OCI-LY1 (cell line): Measurements from ENCODE around the gene SALL2.
A peak's percentile ranks its signal among the peaks of the same experiment; 100 is the strongest.

Experiments used
- H2AFZ ChIP-seq: fragments of 200-600 bp; sonication (generic), shearing (Covaris generic); 2 replicates; pipeline ENCODE4 v1.6.0; 2014; ENCODE audit warnings: antibody characterized with exemption, mild to moderate bottlenecking, low read length
- H3F3A ChIP-seq: fragments of 200-600 bp; sonication (generic), shearing (Covaris generic); 2 replicates; pipeline ENCODE4 v1.6.0; 2014; ENCODE audit warnings: mild to moderate bottlenecking, antibody characterized with exemption, low read length, moderate library complexity; ENCODE audit not compliant: insufficient read depth
- H3K27ac ChIP-seq: fragments of 200-600 bp; sonication (generic); 2 replicates; pipeline ENCODE4 v1.5.1; 2014; ENCODE audit warnings: low read length, mixed run types, mild to moderate bottlenecking, low read depth; ENCODE audit not compliant: poor library complexity, severe bottlenecking
- H3K27me3 ChIP-seq: fragments of 200-600 bp; sonication (generic); 2 replicates; pipeline ENCODE4 v1.6.0; 2014; ENCODE audit warnings: antibody characterized with exemption, mild to moderate bottlenecking, low read length, moderate library complexity; ENCODE audit not compliant: insufficient read depth
- H3K36me3 ChIP-seq: fragments of 200-600 bp; sonication (generic); 2 replicates; pipeline ENCODE4 v1.6.1; 2014; ENCODE audit warnings: mild to moderate bottlenecking, antibody characterized with exemption, low read length, moderate library complexity, mixed read lengths; ENCODE audit not compliant: insufficient read depth
- H3K4me1 ChIP-seq: fragments of 200-600 bp; sonication (generic); 2 replicates; pipeline ENCODE4 v1.5.1; 2014; ENCODE audit warnings: mild to moderate bottlenecking, low read length, moderate library complexity; ENCODE audit not compliant: insufficient read depth, severe bottlenecking
- H3K4me2 ChIP-seq: fragments of 200-600 bp; sonication (generic), shearing (Covaris generic); 2 replicates; pipeline ENCODE4 v1.6.1; 2014; ENCODE audit warnings: low read length
- H3K4me3 ChIP-seq: fragments of 200-600 bp; sonication (generic); 2 replicates; pipeline ENCODE4 v1.5.1; 2014; ENCODE audit warnings: low read length, low read depth, mild to moderate bottlenecking, mixed read lengths; ENCODE audit not compliant: poor library complexity, severe bottlenecking
- H3K79me2 ChIP-seq: fragments of 200-600 bp; shearing (Covaris generic); 2 replicates; pipeline ENCODE4 v1.6.1; 2016; ENCODE audit warnings: mixed run types, low read length, mixed read lengths; ENCODE audit not compliant: insufficient read depth
- H3K9ac ChIP-seq: fragments of 200-600 bp; sonication (generic), shearing (Covaris generic); 2 replicates; pipeline ENCODE4 v1.6.1; 2014; ENCODE audit warnings: mild to moderate bottlenecking, low read length, mixed read lengths
- H3K9me2 ChIP-seq: fragments of 200-600 bp; sonication (generic), shearing (Covaris generic); 2 replicates; pipeline ENCODE4 v1.6.1; 2014; ENCODE audit warnings: low read depth, mild to moderate bottlenecking, low read length, mixed read lengths
- H3K9me3 ChIP-seq: fragments of 200-600 bp; shearing (Covaris generic); 2 replicates; pipeline ENCODE4 v1.6.1; 2014; ENCODE audit warnings: low read length, mixed read lengths
- H4K20me1 ChIP-seq: fragments of 200-600 bp; sonication (generic), shearing (Covaris generic); 2 replicates; pipeline ENCODE4 v1.6.0; 2016; ENCODE audit warnings: mild to moderate bottlenecking, low read length; ENCODE audit not compliant: insufficient read depth
- EZH2 ChIP-seq: fragments of 200-600 bp; sonication (generic), shearing (Covaris generic); IDR thresholded peaks from 2 replicates; pipeline ENCODE4 v1.8.0; 2017; ENCODE audit warnings: borderline replicate concordance, mixed run types, mild to moderate bottlenecking, antibody characterized with exemption, low read length, moderate library complexity, mixed read lengths
- TF ChIP-seq, protein P1 (sequence below): fragments of 200-600 bp; sonication (generic), shearing (Covaris generic); IDR thresholded peaks from 2 replicates; pipeline ENCODE4 v1.5.1; 2017; ENCODE audit warnings: mild to moderate bottlenecking, antibody characterized with exemption, low read length, moderate library complexity, mixed read lengths

The SALL2 gene

GRCh38 chr14:21524575-21525490, 1.3 kb downstream of the SALL2 start:
- H3K4me2 ChIP-seq: peak overlapping the region; percentile 53; the same call in 1 of the 2 replicates
- no peaks in the 10 kb centered on the region for H4K20me1 ChIP-seq
- no peaks in the 10 kb centered on the region for H3K36me3 ChIP-seq
- H3K4me3 ChIP-seq: no peak overlapping the region
- no peaks in the 10 kb centered on the region for H3F3A ChIP-seq
- no peak overlapping the region for H3K27ac ChIP-seq
- no peaks in the 10 kb centered on the region for H3K9me2 ChIP-seq
- no peaks in the 10 kb centered on the region for H3K79me2 ChIP-seq
- H3K9ac ChIP-seq: no peak overlapping the region
- TF ChIP-seq EZH2: no peak
- TF ChIP-seq, protein P1, sequence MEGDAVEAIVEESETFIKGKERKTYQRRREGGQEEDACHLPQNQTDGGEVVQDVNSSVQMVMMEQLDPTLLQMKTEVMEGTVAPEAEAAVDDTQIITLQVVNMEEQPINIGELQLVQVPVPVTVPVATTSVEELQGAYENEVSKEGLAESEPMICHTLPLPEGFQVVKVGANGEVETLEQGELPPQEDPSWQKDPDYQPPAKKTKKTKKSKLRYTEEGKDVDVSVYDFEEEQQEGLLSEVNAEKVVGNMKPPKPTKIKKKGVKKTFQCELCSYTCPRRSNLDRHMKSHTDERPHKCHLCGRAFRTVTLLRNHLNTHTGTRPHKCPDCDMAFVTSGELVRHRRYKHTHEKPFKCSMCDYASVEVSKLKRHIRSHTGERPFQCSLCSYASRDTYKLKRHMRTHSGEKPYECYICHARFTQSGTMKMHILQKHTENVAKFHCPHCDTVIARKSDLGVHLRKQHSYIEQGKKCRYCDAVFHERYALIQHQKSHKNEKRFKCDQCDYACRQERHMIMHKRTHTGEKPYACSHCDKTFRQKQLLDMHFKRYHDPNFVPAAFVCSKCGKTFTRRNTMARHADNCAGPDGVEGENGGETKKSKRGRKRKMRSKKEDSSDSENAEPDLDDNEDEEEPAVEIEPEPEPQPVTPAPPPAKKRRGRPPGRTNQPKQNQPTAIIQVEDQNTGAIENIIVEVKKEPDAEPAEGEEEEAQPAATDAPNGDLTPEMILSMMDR: no peak
- H3K27me3 ChIP-seq: no peaks in the 10 kb centered on the region; the same call in 1 of the 2 replicates
- H3K4me1 ChIP-seq: peaks cover 17% of the 10 kb centered on the region
- no peak overlapping the region for H2AFZ ChIP-seq
- H3K9me3 ChIP-seq: no peaks in the 10 kb centered on the region

DNA sequence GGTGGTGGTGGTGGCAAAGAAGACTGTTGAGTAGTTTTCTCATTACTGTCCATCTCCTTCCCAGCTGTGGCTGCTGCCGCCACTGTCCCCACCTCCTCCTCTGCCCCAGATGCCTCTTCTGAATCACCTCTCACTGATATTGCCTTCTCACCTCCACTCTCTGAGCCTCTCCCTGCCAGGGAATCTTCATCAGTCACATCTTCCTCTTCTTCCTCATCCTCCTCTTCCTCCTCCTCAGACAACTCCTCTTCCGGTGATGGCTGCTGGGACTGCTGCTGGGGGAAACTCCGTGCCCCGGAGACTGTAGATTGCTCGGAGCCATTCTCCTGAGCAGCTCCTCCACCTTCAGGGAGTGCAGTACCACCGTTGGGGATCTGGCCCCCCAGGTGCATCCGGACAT, 2.9 kb downstream of the SALL2 start:
- no peak for TF ChIP-seq EZH2
- TF ChIP-seq, protein P1: no peak
- no peak overlapping the region for H3K4me2 ChIP-seq
- no peaks in the 10 kb centered on the region for H3K9me3 ChIP-seq
- H4K20me1 ChIP-seq: no peaks in the 10 kb centered on the region
- H3K27me3 ChIP-seq: no peaks in the 10 kb centered on the region; the same call in 1 of the 2 replicates
- H2AFZ ChIP-seq: no peak overlapping the region
- H3F3A ChIP-seq: no peaks in the 10 kb centered on the region
- no peak overlapping the region for H3K9ac ChIP-seq
- no peak overlapping the region for H3K4me3 ChIP-seq
- H3K27ac ChIP-seq: no peak overlapping the region
- no peaks in the 10 kb centered on the region for H3K9me2 ChIP-seq
- no peaks in the 10 kb centered on the region for H3K79me2 ChIP-seq
- H3K4me1 ChIP-seq: peaks cover 17% of the 10 kb centered on the region
- no peaks in the 10 kb centered on the region for H3K36me3 ChIP-seq

DNA sequence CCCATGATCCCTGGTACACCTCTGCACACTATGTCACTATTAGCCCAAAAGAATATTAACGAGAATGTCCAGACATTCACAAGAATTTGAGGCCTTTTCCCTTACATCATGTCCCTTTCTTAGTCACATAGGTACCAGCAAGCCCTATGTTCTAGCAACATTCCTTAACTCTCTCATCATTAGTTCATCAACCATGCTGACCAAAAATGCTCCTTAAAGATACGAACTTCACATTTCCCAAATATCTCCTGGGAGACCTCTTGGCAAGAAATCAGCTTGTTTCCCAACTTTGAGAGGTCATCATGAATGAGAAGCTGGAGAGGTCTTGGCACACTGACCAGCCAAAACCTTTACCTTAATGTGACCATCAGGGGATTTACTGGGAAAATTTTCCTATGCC, 4.6 kb downstream of the SALL2 start:
- no peaks in the 10 kb centered on the region for H3K9me2 ChIP-seq
- no peaks in the 10 kb centered on the region for H3F3A ChIP-seq
- H3K27me3 ChIP-seq: no peaks in the 10 kb centered on the region; the same call in 1 of the 2 replicates
- H3K27ac ChIP-seq: no peak overlapping the region
- no peaks in the 10 kb centered on the region for H4K20me1 ChIP-seq
- no peaks in the 10 kb centered on the region for H3K9me3 ChIP-seq
- H3K4me1 ChIP-seq: peaks cover 7% of the 10 kb centered on the region
- H3K79me2 ChIP-seq: no peaks in the 10 kb centered on the region
- H3K4me2 ChIP-seq: no peak overlapping the region
- H2AFZ ChIP-seq: no peak overlapping the region
- TF ChIP-seq, protein P1: no peak
- TF ChIP-seq EZH2: no peak
- H3K4me3 ChIP-seq: no peak overlapping the region
- no peak overlapping the region for H3K9ac ChIP-seq
- no peaks in the 10 kb centered on the region for H3K36me3 ChIP-seq
